Cerebellar cortex (tissue), 1 donor: Measurements from ENCODE around the gene DUSP7.

ENCODE experiments used
- DNase-seq: peaks from one replicate; pipeline ENCODE4 v3.0.0-alpha.2; 2015; ENCODE audit warnings: low spot score

DUSP7 gene

GRCh38 chr3:52086976-52087663 lies 30.7 kb upstream of the DUSP7 start:
- DNase-seq: no peak

GRCh38 chr3:52086461-52086860 lies 30.1 kb upstream of the DUSP7 start:
- DNase-seq: no peak

- no peak for DNase-seq
These were observed 29.4 kb upstream of the DUSP7 start for GRCh38 chr3:52085681-52086282.

GRCh38 chr3:52084954-52085680 lies 28.7 kb upstream of the DUSP7 start:
- DNase-seq: no peak

GRCh38 chr3:52084216-52084945 lies 28.0 kb upstream of the DUSP7 start:
- no peak for DNase-seq

- no peak for DNase-seq
These were observed 27.3 kb upstream of the DUSP7 start for GRCh38 chr3:52083556-52084087.

GRCh38 chr3:52082951-52083350 lies 26.6 kb upstream of the DUSP7 start:
- no peak for DNase-seq

- DNase-seq: no peak
These were observed 24.7 kb upstream of the DUSP7 start for GRCh38 chr3:52080830-52081719.

- DNase-seq: no peak
These were observed 23.6 kb upstream of the DUSP7 start for GRCh38 chr3:52079958-52080357.

- DNase-seq: peak; percentile 31
These were observed 22.6 kb upstream of the DUSP7 start for GRCh38 chr3:52078781-52079560.

- no peak for DNase-seq
These were observed 21.6 kb upstream of the DUSP7 start for GRCh38 chr3:52077925-52078324.

- no peak for DNase-seq
These were observed 20.8 kb upstream of the DUSP7 start for GRCh38 chr3:52076896-52077780.

GRCh38 chr3:52073490-52073889 lies 17.1 kb upstream of the DUSP7 start:
- DNase-seq: no peak

GRCh38 chr3:52072471-52072870 lies 16.1 kb upstream of the DUSP7 start:
- DNase-seq: no peak

- no peak for DNase-seq
These were observed 15.6 kb upstream of the DUSP7 start for GRCh38 chr3:52072020-52072419.

- DNase-seq: peak; percentile 88
These were observed 14.6 kb upstream of the DUSP7 start for GRCh38 chr3:52070724-52071621.

- DNase-seq: peak; percentile 67
These were observed 13.5 kb upstream of the DUSP7 start for GRCh38 chr3:52069855-52070254.

- no peak for DNase-seq
These were observed 12.8 kb upstream of the DUSP7 start for GRCh38 chr3:52069135-52069534.
